Measurements from ENCODE around the gene HAO1. TPM values are rescaled to one million over a fixed set of nuclear protein-coding genes. Genes with fewer than 3 reads are reported as not detected.
A peak's percentile ranks its signal among the peaks of the same experiment; 100 is the strongest.
"Not testable (repeated sequence)": the region's sequence is repeated elsewhere in the genome, so short reads cannot be mapped to it uniquely, and the experiment has no call there.

HAO1 gene
- total RNA-seq, 1 donor: not detected

DNA sequence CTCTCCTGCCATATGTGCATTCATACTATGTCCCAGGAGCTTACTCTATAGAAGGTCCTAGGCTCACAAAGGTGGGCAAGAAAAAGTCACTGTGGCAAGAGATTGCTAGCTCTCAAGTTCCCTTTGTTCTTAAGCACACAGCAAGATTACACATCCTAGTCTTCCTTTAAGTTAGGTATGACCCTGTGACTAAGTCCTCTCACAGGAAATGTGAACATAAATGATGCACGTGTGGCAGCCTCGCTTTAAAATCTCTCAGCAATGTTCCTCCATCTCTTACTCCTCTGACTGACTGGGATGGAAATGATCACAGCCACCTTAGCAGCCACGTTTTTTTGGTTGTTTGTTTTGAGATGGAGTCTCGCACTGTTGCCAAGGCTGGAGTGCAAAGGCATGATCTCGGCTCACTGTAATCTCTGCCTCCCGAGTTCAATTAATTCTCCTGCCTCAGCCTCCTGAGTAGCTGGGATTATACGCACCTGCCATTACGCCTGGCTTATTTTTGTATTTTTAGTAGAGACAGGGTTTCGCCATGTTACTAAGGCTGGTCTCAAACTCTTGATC lies 35.7 kb upstream of the HAO1 start:
- no peak overlapping the region for H3K4me3 ChIP-seq (ENCODE audit: low read depth, low read length)
- TF ChIP-seq, protein P1, sequence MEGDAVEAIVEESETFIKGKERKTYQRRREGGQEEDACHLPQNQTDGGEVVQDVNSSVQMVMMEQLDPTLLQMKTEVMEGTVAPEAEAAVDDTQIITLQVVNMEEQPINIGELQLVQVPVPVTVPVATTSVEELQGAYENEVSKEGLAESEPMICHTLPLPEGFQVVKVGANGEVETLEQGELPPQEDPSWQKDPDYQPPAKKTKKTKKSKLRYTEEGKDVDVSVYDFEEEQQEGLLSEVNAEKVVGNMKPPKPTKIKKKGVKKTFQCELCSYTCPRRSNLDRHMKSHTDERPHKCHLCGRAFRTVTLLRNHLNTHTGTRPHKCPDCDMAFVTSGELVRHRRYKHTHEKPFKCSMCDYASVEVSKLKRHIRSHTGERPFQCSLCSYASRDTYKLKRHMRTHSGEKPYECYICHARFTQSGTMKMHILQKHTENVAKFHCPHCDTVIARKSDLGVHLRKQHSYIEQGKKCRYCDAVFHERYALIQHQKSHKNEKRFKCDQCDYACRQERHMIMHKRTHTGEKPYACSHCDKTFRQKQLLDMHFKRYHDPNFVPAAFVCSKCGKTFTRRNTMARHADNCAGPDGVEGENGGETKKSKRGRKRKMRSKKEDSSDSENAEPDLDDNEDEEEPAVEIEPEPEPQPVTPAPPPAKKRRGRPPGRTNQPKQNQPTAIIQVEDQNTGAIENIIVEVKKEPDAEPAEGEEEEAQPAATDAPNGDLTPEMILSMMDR (IDR thresholded peaks at IDR 0.05; ENCODE audit: insufficient read depth, low read length): no peak
- no peak for DNase-seq (ENCODE audit: low read depth)

DNA sequence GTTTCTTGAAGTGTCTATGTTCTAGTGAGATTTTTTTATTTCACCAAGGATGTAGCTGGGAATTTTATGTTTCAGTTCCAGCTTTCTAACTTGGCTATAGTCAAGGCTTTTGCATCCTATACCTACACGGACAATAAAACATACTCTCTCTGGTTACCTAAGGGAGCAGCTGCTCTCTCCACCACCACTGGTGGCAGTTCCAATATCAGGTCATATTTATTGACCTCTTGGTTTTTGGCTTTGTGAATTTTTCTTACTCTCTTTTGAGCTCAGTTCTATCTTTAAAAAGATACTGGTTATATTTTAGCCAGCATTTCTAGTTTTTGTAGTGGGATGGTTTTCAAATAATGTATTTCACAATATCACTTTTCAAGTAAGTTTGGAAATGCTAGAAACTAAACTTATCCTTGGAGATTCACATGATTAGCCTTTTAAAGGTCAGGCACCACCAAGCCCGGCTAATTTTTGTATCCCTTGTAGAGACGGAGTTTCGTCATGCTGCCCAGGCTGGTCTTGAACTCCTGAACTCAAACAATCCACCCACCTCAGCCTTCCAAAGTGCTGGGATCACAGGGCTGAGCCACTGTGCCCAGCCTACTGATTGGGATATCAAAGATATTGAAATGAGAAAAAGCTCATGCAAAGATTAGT lies 34.7 kb upstream of the HAO1 start:
- TF ChIP-seq, protein P1 (IDR thresholded peaks at IDR 0.05; ENCODE audit: insufficient read depth, low read length): no peak
- no peak for DNase-seq (ENCODE audit: low read depth)
- H3K4me3 ChIP-seq (ENCODE audit: low read depth, low read length): no peak overlapping the region

GRCh38 chr20:7971536-7972280 lies 31.4 kb upstream of the HAO1 start:
- DNase-seq (ENCODE audit: low read depth): peak; percentile 58

DNA sequence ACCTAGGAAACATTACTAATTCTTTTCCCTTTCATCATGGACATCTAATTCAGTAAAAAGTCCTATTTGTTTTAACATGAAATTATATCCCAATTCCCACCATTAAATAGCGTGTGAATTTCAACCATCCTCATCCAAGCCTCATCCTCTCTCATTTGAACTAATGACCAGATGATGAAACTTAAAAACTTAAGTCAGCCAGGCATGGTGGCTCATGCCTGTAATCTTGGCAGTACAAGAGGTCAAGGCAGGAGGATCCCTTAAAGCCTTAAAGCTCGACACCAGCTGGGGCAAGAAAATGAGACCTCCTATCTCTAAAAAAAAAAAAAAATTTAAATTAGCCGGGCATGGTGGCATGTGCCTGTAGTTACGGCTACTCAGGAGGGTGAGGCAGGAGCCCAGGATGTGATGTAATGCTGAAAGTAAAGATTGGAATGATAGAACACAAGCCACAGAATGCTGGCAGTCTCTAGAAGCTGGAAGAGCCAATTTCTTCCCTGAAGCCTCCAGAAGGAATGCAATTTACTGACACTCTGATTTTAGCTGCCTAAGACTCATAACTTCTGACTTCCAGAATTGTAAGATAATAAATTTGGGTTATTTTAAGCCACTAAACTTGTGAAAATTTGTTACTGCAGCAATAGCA lies 27.1 kb upstream of the HAO1 start:
- no peak overlapping the region for H3K4me3 ChIP-seq (ENCODE audit: low read depth, low read length)
- DNase-seq (ENCODE audit: low read depth): peak; percentile 90
- TF ChIP-seq, protein P1 (IDR thresholded peaks at IDR 0.05; ENCODE audit: insufficient read depth, low read length): no peak

More at GRCh38 chr20:7971536-7972280, 31.4 kb upstream of the HAO1 start:
- TF ChIP-seq, protein P1 (IDR thresholded peaks at IDR 0.05; ENCODE audit: insufficient read depth, low read length): no peak
- H3K4me3 ChIP-seq (ENCODE audit: low read depth, low read length): no peak overlapping the region

- no peak overlapping the region for H3K4me3 ChIP-seq (ENCODE audit: low read depth, low read length)
- TF ChIP-seq, protein P1 (IDR thresholded peaks at IDR 0.05; ENCODE audit: insufficient read depth, low read length): no peak
- DNase-seq (ENCODE audit: low read depth): peak; percentile 13
Measured at GRCh38 chr20:7966176-7966575, 25.9 kb upstream of the HAO1 start.

- no peak overlapping the region for H3K4me3 ChIP-seq (ENCODE audit: low read depth, low read length)
- TF ChIP-seq, protein P1 (IDR thresholded peaks at IDR 0.05; ENCODE audit: insufficient read depth, low read length): no peak
- DNase-seq (ENCODE audit: low read depth): no peak
Measured at GRCh38 chr20:7959484-7959883, 19.2 kb upstream of the HAO1 start.

DNA sequence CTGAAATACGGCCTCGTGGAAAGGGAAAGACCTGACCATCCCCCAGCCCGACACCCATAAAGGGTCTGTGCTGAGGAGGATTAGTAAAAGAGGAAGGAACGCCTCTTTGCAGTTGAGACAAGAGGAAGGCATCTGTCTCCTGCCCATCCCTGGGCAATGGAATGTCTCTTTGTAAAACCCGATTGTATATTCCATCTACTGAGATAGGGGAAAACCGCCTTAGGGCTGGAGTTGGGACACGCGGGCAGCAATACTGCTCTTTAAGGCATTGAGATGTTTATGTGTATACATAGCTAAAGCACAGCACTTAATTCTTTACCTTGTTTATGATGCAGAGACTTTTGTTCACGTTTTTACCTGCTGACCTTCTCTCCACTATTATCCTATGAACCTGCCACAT lies 16.3 kb upstream of the HAO1 start:
- not testable (repeated sequence) for H3K4me3 ChIP-seq (ENCODE audit: low read depth, low read length)

More for the DNA sequence above, 16.3 kb upstream of the HAO1 start:
- DNase-seq (ENCODE audit: low read depth): not testable (repeated sequence)
